Neural crest cell (in vitro differentiated cells): ENCODE measurements around the gene PTGER1. TPM values are rescaled to one million over a fixed set of nuclear protein-coding genes. Genes with fewer than 3 reads are reported as not detected.
A peak's percentile ranks its signal among the peaks of the same experiment; 100 is the strongest.

Source experiments
- DNase-seq: peaks from one replicate; pipeline ENCODE4 v3.0.0; 2021; ENCODE audit warnings: low read depth, mixed read lengths, low spot score
- H3K27ac Mint-ChIP-seq: one replicate; pipeline ENCODE4 v1.8.0; 2021; ENCODE audit warnings: mild to moderate bottlenecking, mixed read lengths; ENCODE audit not compliant: unreplicated experiment
- H3K27me3 Mint-ChIP-seq: 2 replicates; pipeline ENCODE4 v1.8.0; 2021; ENCODE audit warnings: low read depth, mild to moderate bottlenecking, mixed read lengths
- H3K36me3 Mint-ChIP-seq: 2 replicates; pipeline ENCODE4 v1.8.0; 2021; ENCODE audit warnings: low read depth, mild to moderate bottlenecking, mixed read lengths
- H3K4me1 Mint-ChIP-seq: 2 replicates; pipeline ENCODE4 v1.8.0; 2021; ENCODE audit warnings: mixed read lengths
- H3K4me3 Mint-ChIP-seq: one replicate; pipeline ENCODE4 v1.8.0; 2021; ENCODE audit warnings: mild to moderate bottlenecking, mixed read lengths
- H3K9me3 Mint-ChIP-seq: 2 replicates; pipeline ENCODE4 v1.8.0; 2021; ENCODE audit warnings: mixed read lengths
- total RNA-seq: library from RNA; stranded (reverse); gene quantifications from 2 replicates; pipeline ENCODE4 v1.2.1, GENCODE V29; 2021
- TF ChIP-seq, protein P1 (sequence below): fragments of 200-600 bp; sonication (generic); conservative IDR thresholded peaks from 2 replicates; pipeline ENCODE4 v1.5.0; 2021; ENCODE audit warnings: antibody characterized with exemption, mild to moderate bottlenecking

The PTGER1 gene
- total RNA-seq, 1 donor from 2014 or later = 0.40 TPM

DNA sequence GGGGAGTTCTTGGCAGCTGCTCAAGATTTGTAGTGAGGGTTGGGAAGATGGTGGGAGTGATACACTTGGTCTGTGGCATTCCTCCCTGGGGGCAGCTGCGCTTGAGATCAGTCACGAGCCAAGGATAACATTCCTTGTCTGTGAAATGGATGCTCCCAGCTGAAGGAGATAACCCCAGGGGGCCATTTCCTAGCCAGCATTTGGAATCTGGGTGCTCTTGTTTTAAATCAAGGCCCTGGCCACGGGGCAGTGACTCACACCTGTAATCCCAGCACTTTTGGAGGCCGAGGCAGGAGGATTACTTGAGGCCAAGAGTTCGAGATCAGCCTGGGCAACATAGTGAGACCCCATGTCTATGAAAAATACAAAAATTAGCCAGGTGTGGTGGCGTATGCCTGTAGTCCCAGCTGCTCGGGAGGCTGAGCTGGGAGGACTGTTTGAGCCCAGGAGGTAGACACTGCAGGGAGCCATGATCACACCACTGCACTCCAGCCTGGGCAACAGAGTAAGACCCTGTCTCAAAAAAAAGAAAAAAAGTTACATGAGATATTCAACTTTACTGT is 37.5 kb downstream of the PTGER1 start:
- Mint-ChIP-seq H3K27ac (no peak overlapping the region), H3K36me3 (peaks cover under 1% of the 10 kb centered on the region), H3K4me3 (no peak overlapping the region), H3K27me3 (no peaks in the 10 kb centered on the region), H3K9me3 (no peaks in the 10 kb centered on the region), H3K4me1 (peaks cover 21% of the 10 kb centered on the region)
- TF ChIP-seq, protein P1, sequence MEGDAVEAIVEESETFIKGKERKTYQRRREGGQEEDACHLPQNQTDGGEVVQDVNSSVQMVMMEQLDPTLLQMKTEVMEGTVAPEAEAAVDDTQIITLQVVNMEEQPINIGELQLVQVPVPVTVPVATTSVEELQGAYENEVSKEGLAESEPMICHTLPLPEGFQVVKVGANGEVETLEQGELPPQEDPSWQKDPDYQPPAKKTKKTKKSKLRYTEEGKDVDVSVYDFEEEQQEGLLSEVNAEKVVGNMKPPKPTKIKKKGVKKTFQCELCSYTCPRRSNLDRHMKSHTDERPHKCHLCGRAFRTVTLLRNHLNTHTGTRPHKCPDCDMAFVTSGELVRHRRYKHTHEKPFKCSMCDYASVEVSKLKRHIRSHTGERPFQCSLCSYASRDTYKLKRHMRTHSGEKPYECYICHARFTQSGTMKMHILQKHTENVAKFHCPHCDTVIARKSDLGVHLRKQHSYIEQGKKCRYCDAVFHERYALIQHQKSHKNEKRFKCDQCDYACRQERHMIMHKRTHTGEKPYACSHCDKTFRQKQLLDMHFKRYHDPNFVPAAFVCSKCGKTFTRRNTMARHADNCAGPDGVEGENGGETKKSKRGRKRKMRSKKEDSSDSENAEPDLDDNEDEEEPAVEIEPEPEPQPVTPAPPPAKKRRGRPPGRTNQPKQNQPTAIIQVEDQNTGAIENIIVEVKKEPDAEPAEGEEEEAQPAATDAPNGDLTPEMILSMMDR = no peak
- no peak for DNase-seq

DNA sequence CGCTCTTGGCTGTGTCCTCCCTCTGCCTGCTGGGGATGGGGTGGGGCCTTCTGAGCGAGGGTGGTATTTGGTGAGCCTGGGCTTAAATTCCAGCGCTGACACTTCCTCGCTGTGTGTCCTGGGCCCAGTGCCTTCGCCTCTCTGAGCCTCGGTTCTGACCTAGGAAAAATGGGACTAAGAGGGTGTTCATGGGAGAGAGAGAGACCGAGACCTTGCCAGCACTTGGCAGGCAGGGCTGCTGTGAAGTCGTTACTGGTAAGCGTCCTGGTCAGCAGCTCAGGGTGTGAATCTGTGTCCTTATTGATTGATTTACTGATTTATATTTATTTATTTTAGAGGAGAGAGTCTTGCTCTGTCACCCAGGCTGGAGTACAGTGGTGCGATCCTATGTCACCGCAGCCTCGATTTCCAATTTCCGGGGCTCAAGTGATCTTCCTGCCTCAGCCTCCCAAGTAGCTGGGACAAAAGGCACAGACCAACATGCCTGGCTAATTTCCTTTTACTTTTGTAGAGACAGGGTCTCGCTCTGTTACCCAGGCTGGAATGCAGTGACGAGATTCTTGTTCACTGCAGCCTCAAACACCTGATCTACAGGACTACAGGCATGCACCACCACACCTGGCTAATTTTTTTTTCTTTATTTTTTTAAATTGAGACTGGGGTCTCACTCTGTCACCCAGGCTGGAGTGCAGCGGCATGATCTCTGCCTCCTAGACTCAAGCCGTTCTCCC is 39.7 kb downstream of the PTGER1 start:
- peak overlapping the region; percentile 78 for H3K4me3 Mint-ChIP-seq
- H3K4me1 Mint-ChIP-seq = peaks cover 25% of the 10 kb centered on the region
- no peaks in the 10 kb centered on the region for H3K36me3 Mint-ChIP-seq
- no peak overlapping the region for H3K27ac Mint-ChIP-seq
- H3K9me3 Mint-ChIP-seq = no peaks in the 10 kb centered on the region
- TF ChIP-seq, protein P1 = no peak
- peaks cover 12% of the 10 kb centered on the region for H3K27me3 Mint-ChIP-seq
- no peak for DNase-seq

DNA sequence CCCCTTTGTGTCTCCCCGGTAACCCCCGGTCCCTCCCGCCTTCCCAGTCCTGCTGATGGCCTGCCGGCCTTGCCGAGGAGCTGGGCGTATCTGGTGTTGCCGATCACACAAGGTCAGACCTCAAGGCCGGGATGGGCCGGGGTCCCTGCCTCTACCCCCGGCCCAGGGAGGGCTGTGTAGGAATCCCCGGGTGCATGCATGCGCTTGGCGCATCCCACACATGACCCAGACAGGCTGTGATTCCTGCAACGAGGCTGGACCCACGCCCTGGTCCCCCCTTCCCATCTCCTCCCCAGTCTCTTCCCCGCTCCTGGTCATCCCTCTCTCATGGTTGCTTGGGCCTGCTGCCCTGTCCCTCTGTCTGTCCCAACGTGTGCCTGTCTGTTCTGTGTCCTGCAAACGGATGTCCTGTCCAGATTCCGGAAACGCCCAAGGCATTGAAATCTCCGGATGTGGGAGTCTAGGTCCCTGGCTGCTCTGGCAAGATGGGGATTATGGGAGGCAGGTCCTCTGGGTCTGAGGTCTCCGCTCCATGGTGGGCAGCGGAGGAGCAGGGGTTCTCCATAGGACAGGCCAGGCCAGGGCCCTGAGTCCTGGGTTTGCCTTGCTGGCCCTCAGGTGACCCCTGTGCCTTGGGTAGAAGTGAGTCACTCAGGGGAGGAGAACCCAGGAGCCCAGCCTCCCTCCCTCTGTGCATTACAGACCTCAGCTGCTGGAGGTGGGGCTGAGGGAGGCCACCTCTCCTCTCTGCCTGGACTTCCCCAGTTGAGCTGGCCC is 40.4 kb downstream of the PTGER1 start:
- H3K27me3 Mint-ChIP-seq = peaks cover 14% of the 10 kb centered on the region
- H3K9me3 Mint-ChIP-seq = no peaks in the 10 kb centered on the region
- H3K36me3 Mint-ChIP-seq = no peaks in the 10 kb centered on the region
- no peak for DNase-seq
- H3K27ac Mint-ChIP-seq = peak overlapping the region; percentile 62
- TF ChIP-seq, protein P1 = no peak
- H3K4me1 Mint-ChIP-seq = peaks cover 22% of the 10 kb centered on the region
- peak overlapping the region; percentile 91 for H3K4me3 Mint-ChIP-seq

DNA sequence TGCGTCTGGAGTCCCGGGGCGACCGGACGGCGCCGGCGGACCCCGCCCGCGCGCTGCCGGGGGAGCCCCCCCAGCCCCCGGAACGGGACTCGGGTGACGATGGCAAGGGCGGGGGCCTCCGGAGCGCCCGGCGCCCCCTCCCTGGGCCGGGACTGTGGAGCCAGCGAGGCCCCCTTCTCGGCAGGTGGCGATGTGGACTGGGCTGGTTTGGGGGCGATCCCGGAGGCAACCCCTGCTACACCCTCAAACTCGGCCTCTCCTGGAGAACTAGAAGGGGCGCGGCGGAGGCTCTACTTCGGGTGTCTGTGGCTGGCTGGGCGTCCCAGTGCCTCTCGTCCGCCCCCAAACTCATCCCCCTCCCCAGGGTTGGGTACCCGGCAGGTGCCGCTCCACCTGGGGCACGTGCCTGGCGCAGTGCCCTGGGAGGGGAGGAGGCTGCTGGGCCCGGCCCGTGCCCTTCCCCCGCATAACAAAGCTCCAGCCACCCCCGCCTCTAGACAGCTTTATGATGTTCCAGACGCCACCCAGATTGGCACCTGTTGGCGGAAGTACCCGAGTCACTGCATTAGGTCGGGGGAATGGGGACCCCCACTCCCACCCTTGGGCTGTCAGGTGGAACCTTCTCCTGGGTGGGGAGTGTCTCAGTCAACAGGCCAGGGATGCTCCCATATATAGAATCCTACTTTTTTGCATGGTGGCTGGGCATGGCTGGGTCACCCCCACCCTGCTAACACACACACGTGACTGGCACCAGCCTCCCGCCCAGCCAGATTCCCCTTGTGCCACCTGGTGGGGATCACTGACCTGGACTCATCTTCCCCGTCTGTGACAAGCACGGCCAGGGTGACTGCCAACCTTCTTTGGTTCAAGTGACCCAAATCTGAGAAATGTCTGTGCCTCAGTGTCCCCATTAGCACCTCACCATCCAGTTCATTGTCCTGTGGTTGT is 41.3 kb downstream of the PTGER1 start:
- no peaks in the 10 kb centered on the region for H3K9me3 Mint-ChIP-seq
- TF ChIP-seq, protein P1 = peak; percentile 14
- H3K36me3 Mint-ChIP-seq = no peaks in the 10 kb centered on the region
- peaks cover 15% of the 10 kb centered on the region for H3K4me1 Mint-ChIP-seq
- DNase-seq = no peak
- H3K4me3 Mint-ChIP-seq = peak overlapping the region; percentile 91
- H3K27me3 Mint-ChIP-seq = peaks cover 17% of the 10 kb centered on the region
- no peak overlapping the region for H3K27ac Mint-ChIP-seq
